Tibial nerve (tissue), 4 donors: ENCODE results near the gene KRTAP5-6.

Experiments used
- EP300 ChIP-seq, 2 donors: sonication (generic); formaldehyde crosslinking; IDR thresholded peaks; one replicate each; pipeline ENCODE4 v1.6.1; 2017; ENCODE audit warnings: antibody characterized with exemption in 2 of 2, mild to moderate bottlenecking in 1 of 2
- POLR2A ChIP-seq, 2 donors: fragments of 450-650 bp; IDR thresholded peaks; one replicate each; pipeline ENCODE4 v1.6.1; 2017; ENCODE audit warnings: antibody characterized with exemption in 2 of 2, mild to moderate bottlenecking in 2 of 2, moderate library complexity in 2 of 2
- TF ChIP-seq, protein P1 (sequence below), 5 experiments: fragments of 200-600 bp in 3 of 5; fragments of 450-650 bp in 2 of 5; sonication (generic) in 3 of 5; IDR thresholded peaks; one replicate each; pipeline ENCODE4 v1.5.1; 2016 to 2019; ENCODE audit warnings: antibody characterized with exemption in 5 of 5, mild to moderate bottlenecking in 3 of 5, moderate library complexity in 2 of 5

DNA sequence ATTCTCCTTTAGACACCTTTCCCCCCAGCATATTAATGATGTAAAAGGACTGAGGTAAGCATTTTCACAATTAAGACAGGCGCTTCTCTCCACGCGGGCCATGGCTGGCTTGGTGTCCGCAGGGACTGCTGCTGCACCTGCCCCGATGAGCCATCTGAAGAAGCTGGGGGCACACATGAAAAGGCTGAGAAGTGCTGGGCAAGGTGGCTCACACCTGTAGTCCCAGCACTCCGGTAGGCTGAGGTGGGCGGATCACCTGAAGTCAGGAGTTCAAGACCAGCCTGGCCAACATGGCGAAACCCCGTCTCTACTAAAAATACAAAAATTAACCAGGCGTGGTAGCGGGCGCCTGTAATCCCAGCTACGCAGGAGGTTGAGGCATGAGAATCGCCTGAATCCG, 21.3 kb downstream of the KRTAP5-6 start:
- TF ChIP-seq, protein P1, sequence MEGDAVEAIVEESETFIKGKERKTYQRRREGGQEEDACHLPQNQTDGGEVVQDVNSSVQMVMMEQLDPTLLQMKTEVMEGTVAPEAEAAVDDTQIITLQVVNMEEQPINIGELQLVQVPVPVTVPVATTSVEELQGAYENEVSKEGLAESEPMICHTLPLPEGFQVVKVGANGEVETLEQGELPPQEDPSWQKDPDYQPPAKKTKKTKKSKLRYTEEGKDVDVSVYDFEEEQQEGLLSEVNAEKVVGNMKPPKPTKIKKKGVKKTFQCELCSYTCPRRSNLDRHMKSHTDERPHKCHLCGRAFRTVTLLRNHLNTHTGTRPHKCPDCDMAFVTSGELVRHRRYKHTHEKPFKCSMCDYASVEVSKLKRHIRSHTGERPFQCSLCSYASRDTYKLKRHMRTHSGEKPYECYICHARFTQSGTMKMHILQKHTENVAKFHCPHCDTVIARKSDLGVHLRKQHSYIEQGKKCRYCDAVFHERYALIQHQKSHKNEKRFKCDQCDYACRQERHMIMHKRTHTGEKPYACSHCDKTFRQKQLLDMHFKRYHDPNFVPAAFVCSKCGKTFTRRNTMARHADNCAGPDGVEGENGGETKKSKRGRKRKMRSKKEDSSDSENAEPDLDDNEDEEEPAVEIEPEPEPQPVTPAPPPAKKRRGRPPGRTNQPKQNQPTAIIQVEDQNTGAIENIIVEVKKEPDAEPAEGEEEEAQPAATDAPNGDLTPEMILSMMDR (IDR thresholded peaks at IDR 0.05), result no peak
- TF ChIP-seq EP300 (IDR thresholded peaks at IDR 0.05), result no peak
- TF ChIP-seq POLR2A (IDR thresholded peaks at IDR 0.05), result no peak
